Type B pancreatic cell (in vitro differentiated cells): ENCODE data around the gene MIDN. TPM values are rescaled to one million over a fixed set of nuclear protein-coding genes. Genes with fewer than 3 reads are reported as not detected.
A peak's percentile ranks its signal among the peaks of the same experiment; 100 is the strongest.

ENCODE experiments used
- DNase-seq: peaks from one replicate; pipeline ENCODE4 v3.0.0; 2021; ENCODE audit warnings: mixed read lengths; ENCODE audit not compliant: unreplicated experiment; ENCODE audit errors: extremely low spot score
- H3K27ac Mint-ChIP-seq: 2 replicates; pipeline ENCODE4 v1.8.0; 2021; ENCODE audit warnings: mild to moderate bottlenecking, mixed read lengths
- H3K27me3 Mint-ChIP-seq: 2 replicates; pipeline ENCODE4 v1.8.0; 2021; ENCODE audit warnings: mixed read lengths
- H3K36me3 Mint-ChIP-seq: 2 replicates; pipeline ENCODE4 v1.8.0; 2021; ENCODE audit warnings: mixed read lengths
- H3K4me1 Mint-ChIP-seq: one replicate; pipeline ENCODE4 v1.8.0; 2021; ENCODE audit warnings: mixed read lengths; ENCODE audit not compliant: unreplicated experiment
- H3K4me3 Mint-ChIP-seq: 2 replicates; pipeline ENCODE4 v1.8.0; 2021; ENCODE audit warnings: mild to moderate bottlenecking, mixed read lengths
- H3K9me3 Mint-ChIP-seq: 2 replicates; pipeline ENCODE4 v1.8.0; 2021; ENCODE audit warnings: mixed read lengths
- total RNA-seq: library from RNA; stranded (reverse); gene quantifications from 2 replicates; pipeline ENCODE4 v1.2.1, GENCODE V29; 2021; ENCODE audit warnings: low replicate concordance
- TF ChIP-seq, protein P1 (sequence below): fragments of 200-600 bp; sonication (generic); conservative IDR thresholded peaks from 2 replicates; pipeline ENCODE4 v1.5.0; 2021; ENCODE audit warnings: antibody characterized with exemption, mild to moderate bottlenecking

Gene MIDN
- total RNA-seq, 1 donor from 2014 or later, result 122 TPM

DNA sequence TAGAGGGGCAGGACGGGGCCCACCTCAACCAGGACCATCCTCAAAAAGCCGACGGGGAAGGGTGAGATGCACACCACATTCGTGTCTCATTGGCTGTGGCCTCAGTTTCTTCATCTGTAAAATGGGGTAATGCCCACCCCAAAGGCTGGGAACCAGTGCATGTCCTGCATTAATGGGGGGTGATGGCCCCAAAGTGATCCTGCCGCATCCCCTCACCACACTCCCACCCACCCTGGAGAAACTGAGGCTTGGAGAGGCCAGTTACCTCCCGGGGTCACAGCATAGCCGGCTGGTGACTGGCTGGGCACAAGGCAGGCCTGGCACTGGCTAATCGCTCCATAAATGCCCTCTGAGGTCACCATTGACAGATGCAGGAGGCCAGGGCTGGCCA is 640 bp upstream of the MIDN start:
- Mint-ChIP-seq H3K27me3 (no peaks in the 10 kb centered on the region), H3K9me3 (no peaks in the 10 kb centered on the region), H3K27ac (no peak overlapping the region), H3K36me3 (peaks cover 4% of the 10 kb centered on the region), H3K4me3 (peak overlapping the region; percentile 31), H3K4me1 (no peaks in the 10 kb centered on the region)
- TF ChIP-seq, protein P1, sequence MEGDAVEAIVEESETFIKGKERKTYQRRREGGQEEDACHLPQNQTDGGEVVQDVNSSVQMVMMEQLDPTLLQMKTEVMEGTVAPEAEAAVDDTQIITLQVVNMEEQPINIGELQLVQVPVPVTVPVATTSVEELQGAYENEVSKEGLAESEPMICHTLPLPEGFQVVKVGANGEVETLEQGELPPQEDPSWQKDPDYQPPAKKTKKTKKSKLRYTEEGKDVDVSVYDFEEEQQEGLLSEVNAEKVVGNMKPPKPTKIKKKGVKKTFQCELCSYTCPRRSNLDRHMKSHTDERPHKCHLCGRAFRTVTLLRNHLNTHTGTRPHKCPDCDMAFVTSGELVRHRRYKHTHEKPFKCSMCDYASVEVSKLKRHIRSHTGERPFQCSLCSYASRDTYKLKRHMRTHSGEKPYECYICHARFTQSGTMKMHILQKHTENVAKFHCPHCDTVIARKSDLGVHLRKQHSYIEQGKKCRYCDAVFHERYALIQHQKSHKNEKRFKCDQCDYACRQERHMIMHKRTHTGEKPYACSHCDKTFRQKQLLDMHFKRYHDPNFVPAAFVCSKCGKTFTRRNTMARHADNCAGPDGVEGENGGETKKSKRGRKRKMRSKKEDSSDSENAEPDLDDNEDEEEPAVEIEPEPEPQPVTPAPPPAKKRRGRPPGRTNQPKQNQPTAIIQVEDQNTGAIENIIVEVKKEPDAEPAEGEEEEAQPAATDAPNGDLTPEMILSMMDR, result no peak
- no peak for DNase-seq

DNA sequence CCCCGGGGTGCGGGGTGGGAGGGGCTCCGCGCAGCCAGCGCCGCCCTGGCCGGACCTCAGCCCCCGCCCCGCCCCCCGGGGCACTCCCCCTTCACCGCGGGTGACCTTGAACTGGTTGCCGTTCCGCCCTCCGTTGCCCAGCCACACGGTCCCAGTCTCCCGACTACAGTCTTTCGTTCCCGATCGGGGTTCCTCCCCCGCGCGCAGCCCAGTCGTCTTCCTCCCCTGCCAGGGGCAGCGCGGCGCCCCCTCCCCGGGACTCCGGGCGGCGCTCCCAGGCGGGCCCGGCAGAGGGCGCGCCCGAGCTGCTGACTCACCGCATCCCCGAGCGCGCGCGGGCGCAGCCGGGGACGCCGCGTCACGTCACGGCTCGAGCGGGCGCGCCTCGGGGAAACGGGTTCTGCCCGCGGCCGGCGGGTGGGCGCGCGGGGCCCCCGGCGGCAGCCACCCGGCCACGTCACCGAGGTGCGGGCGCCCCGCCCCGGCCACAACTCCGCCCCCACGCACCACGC is 459 bp downstream of the MIDN start:
- TF ChIP-seq, protein P1, result peak; percentile 90
- Mint-ChIP-seq H3K4me3 (peak overlapping the region; percentile 84), H3K27ac (peak overlapping the region; percentile 66), H3K9me3 (no peaks in the 10 kb centered on the region), H3K4me1 (no peaks in the 10 kb centered on the region), H3K36me3 (peaks cover 4% of the 10 kb centered on the region), H3K27me3 (no peaks in the 10 kb centered on the region)
- peak; percentile 93 for DNase-seq

DNA sequence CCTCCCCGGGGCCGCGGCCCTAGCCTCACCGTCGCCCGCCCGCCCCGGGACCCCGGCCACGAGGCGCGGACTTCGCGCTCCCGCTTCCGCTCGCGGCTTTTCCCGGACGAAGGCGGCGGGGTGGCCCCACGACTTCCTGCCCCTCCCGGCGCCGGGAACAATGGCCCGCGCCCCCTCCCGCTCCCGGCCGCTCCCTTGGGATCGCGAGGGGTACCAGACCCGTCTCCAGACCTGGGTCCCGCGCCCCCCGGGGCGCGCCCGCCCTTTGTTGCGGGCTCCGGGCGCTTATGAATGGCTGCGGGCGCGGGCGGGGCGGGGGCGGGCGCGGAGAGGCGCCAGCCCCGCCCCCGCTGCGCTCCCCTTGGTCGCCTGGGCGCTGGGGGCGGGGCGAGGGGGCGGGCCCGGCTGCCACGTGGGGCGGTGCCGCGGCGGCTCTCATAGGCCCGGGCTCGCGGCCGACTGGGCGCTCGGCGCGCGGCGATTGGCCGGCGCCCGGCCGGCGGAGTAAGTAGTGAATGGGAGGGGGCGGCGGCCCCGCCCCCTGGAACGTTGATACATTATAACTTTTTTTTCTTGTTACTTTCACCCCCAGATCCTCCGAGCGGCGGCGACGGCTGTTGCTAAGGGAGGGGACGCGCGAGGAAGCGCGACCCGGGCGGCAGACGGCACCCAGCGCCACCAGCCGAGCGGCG is 1.1 kb downstream of the MIDN start:
- Mint-ChIP-seq H3K27me3 (no peaks in the 10 kb centered on the region), H3K4me3 (peak overlapping the region; percentile 89), H3K36me3 (peaks cover 4% of the 10 kb centered on the region), H3K27ac (peak overlapping the region; percentile 83), H3K4me1 (no peaks in the 10 kb centered on the region), H3K9me3 (no peaks in the 10 kb centered on the region)
- DNase-seq, result peak; percentile 94
- TF ChIP-seq, protein P1, result no peak

- no peaks in the 10 kb centered on the region for H3K27me3 Mint-ChIP-seq
- TF ChIP-seq, protein P1, result no peak
- DNase-seq, result no peak
- H3K4me1 Mint-ChIP-seq, result no peaks in the 10 kb centered on the region
- H3K4me3 Mint-ChIP-seq, result peak overlapping the region; percentile 89
- H3K9me3 Mint-ChIP-seq, result no peaks in the 10 kb centered on the region
- H3K27ac Mint-ChIP-seq, result peak overlapping the region; percentile 83
- peaks cover 9% of the 10 kb centered on the region for H3K36me3 Mint-ChIP-seq
Measured at GRCh38 chr19:1249990-1250436, 1.6 kb downstream of the MIDN start.

DNA sequence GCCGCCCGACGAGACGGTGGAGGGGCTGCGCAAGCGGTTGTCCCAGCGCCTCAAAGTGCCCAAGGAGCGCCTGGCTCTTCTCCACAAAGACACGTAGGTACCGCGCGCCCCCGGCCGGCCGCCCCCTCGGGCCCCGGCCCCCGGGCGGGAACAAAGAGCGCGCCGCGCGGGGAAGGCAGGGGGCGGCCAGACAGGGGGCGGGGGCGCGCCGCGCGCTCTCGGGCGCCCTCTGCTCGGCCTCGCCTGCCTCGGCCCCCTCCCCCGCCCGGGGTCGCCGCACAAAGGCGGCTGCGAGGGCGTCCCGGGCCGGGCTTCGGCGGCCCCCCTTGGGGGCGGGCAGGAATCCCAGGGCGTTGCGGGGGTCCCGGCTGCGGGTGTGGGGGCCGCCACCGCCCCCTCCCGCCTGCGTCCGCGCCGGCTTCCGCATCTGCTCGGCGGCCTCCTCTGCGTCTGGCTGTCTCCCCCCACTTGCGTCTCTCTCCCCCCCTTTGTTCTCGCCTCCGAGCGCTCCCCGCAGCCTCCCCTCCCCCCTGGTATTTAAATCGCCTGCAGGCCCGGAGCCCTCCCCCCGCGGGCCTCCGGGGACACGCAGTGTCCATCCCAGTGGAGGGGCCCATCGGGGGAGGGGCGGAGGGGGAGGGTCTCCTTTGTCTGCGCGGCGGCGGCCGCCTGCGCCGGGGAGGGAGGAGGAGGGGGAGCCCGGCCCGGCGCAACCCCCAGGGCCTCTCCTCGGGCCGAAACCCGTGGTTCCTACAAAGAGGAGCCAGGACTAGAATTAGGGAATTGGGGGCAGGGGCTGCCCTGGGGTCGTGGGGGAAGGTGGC is 2.3 kb downstream of the MIDN start:
- H3K4me1 Mint-ChIP-seq, result no peaks in the 10 kb centered on the region
- DNase-seq, result no peak
- TF ChIP-seq, protein P1, result no peak
- H3K4me3 Mint-ChIP-seq, result peak overlapping the region; percentile 93
- H3K27ac Mint-ChIP-seq, result peak overlapping the region; percentile 92
- H3K27me3 Mint-ChIP-seq, result no peaks in the 10 kb centered on the region
- H3K36me3 Mint-ChIP-seq, result peaks cover 9% of the 10 kb centered on the region
- H3K9me3 Mint-ChIP-seq, result no peaks in the 10 kb centered on the region
